ENCODE measurements around the gene SLITRK5.

SLITRK5 gene, protein sequence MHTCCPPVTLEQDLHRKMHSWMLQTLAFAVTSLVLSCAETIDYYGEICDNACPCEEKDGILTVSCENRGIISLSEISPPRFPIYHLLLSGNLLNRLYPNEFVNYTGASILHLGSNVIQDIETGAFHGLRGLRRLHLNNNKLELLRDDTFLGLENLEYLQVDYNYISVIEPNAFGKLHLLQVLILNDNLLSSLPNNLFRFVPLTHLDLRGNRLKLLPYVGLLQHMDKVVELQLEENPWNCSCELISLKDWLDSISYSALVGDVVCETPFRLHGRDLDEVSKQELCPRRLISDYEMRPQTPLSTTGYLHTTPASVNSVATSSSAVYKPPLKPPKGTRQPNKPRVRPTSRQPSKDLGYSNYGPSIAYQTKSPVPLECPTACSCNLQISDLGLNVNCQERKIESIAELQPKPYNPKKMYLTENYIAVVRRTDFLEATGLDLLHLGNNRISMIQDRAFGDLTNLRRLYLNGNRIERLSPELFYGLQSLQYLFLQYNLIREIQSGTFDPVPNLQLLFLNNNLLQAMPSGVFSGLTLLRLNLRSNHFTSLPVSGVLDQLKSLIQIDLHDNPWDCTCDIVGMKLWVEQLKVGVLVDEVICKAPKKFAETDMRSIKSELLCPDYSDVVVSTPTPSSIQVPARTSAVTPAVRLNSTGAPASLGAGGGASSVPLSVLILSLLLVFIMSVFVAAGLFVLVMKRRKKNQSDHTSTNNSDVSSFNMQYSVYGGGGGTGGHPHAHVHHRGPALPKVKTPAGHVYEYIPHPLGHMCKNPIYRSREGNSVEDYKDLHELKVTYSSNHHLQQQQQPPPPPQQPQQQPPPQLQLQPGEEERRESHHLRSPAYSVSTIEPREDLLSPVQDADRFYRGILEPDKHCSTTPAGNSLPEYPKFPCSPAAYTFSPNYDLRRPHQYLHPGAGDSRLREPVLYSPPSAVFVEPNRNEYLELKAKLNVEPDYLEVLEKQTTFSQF

DNA sequence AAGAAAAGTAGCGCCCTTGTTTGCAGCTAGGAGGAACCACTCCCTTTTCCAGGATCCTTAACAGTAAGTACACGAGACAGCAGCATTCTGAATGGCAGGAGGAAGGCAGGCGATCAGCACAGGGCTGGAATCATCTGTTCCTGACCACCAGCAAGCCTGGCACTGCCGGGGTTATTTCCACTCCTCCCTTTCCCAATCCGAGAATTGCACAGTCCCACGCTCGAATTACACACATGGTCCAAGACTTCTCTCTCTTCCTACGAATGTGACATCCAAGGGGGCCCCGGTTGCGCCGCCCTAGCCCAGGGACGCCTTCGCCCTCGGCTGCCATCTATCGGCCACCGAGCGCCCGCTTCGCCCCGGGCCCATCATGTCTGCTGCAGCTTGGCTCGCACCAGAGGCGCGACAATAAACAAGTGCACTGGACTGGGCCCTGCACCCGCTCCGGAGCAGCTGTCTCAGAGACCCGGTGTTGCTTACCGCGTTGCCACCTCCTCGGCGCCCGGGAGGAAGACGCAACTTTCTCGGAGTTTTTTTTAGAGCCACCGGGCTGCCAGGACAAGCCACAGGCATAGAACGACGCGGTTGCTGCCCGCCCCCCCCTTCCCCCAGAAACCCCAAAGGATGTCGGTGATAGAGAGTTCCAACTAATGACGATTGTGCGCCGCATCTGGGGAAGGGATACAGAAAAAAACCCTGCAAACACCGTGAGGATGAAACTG lies at the start of gene SLITRK5:
TSS of gene SLITRK5 (plus strand) at position 341 of the 722 bp plus-strand sequence. CDS start 4,018 bp downstream, outside the sequence.
- peak; percentile 65 for DNase-seq

- DNase-seq: no peak
Measured at GRCh38 chr13:87622971-87623370, 48.2 kb upstream of the SLITRK5 start.

GRCh38 chr13:87656306-87656705 lies 14.9 kb upstream of the SLITRK5 start:
- no peak for DNase-seq

GRCh38 chr13:87661471-87661870 lies 9.7 kb upstream of the SLITRK5 start:
- DNase-seq: no peak

DNA sequence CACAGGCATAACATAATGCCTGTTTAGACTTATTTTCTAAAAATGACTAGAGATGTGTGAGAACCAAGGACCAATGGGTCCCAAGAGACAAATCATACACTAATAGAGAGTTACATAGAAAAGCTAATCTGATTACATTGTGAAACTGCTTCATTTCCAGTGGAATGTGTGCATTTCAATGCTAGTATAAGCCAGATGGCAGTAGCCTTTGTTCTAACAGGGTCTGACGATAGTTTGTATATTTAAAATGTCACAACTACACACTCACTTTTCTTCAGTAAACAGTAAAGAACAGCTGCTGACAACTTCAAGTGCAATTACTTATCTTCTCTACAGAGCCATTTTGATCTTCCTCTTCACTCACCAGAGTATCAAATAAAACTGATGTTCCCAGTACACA lies 4.3 kb upstream of the SLITRK5 start:
- DNase-seq: no peak

GRCh38 chr13:87667686-87668085 lies 3.5 kb upstream of the SLITRK5 start:
- DNase-seq: no peak

DNA sequence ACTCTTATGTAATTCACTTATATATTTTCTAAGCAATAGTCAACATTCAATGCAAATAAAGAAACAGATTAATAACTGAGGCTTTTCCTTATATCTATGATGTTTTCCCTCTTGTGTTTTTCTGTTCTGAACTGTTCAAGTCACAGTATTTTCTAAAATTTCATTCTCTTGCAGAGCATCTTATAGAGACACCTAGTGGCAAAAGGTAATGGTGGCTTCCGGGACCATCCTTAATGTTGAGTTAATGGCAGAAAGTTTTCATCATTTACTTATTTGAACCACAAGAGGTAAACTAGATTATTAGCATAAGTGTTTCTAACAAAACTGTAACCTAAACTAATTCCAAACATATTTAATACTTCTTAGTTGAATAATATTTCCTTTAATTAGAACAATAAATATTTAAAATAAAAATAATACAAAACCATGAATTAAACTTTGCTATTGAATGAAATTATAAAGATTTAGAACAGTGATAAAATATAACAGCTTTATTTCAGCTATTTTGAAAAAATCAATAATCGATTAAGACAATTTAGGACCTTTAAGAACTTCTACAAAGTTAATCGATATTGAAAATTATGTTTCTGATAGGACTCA lies 1.7 kb upstream of the SLITRK5 start:
- no peak for DNase-seq

DNA sequence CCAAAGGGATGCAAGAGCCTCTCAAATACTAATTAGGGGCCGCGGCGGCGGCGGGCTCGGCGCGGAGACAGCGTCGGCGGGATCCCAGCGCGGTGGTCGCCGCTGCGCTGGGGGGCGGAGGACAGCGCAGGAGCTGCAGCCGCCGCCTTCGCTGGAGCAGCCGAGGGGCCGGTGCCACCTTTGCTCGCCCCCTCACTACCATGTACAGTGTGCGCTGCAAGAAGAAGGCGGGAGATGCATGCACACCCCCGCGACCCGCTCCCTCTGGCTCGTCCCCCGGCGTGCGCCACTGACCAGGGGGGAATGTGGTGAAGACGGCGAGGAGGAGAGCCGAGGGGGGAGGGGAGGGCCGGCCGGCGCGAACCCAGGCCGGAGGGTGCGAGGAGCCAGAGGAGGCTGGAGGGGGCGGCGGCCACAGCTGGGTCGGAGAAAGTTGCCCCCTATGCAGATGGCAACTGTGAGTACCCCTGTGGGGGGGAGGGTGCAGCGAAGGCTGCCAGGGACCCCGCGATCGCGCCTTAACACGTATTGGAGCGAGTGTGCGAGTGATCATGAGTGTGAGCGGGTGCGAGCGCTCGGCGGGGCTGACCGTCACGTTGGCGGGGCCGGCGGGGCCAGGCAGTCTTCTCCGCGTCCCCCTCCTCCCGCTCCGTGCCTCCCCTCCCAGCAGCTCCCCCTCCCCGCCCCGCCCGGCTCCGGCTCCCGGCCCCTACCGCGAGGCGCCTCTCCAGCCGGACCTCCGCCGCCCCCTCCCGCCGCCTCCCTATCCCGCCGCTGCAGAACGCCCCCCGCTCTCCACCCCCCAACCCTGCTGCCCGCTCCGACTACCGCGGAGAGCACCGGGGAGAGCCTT lies 808 bp downstream of the SLITRK5 start:
- DNase-seq: no peak

DNA sequence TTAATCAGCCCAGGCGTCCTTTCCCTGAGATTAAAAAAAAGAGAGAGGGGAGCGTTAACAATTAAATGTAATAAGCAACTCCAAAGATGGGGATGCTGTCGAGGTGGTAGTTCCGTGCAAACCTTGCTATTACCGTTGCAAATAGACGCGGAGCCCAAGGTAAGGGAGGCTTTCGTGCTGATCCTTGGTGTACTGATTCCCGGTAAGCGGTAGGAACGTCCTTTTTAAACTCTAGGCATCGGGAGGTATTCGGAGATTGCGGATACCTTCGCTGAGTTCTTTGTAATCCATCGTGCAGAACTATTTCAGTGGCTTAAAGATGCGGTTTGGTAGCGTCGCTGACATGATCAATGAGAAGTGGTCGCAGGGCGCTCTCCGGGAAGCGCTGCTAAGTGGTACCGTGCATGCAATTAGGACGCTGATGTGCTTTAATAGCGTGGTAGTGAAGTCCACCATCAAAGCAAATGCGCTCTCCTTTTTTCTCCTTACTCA lies 3.1 kb downstream of the SLITRK5 start:
- no peak for DNase-seq

DNA sequence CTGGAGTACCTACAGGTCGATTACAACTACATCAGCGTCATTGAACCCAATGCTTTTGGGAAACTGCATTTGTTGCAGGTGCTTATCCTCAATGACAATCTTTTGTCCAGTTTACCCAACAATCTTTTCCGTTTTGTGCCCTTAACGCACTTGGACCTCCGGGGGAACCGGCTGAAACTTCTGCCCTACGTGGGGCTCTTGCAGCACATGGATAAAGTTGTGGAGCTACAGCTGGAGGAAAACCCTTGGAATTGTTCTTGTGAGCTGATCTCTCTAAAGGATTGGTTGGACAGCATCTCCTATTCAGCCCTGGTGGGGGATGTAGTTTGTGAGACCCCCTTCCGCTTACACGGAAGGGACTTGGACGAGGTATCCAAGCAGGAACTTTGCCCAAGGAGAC lies 4.7 kb downstream of the SLITRK5 start:
- DNase-seq: no peak

- DNase-seq: no peak
Measured at GRCh38 chr13:87676254-87677042, 5.3 kb downstream of the SLITRK5 start.

DNA sequence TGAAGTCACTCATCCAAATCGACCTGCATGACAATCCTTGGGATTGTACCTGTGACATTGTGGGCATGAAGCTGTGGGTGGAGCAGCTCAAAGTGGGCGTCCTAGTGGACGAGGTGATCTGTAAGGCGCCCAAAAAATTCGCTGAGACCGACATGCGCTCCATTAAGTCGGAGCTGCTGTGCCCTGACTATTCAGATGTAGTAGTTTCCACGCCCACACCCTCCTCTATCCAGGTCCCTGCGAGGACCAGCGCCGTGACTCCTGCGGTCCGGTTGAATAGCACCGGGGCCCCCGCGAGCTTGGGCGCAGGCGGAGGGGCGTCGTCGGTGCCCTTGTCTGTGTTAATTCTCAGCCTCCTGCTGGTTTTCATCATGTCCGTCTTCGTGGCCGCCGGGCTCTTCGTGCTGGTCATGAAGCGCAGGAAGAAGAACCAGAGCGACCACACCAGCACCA lies 5.9 kb downstream of the SLITRK5 start:
- no peak for DNase-seq

DNA sequence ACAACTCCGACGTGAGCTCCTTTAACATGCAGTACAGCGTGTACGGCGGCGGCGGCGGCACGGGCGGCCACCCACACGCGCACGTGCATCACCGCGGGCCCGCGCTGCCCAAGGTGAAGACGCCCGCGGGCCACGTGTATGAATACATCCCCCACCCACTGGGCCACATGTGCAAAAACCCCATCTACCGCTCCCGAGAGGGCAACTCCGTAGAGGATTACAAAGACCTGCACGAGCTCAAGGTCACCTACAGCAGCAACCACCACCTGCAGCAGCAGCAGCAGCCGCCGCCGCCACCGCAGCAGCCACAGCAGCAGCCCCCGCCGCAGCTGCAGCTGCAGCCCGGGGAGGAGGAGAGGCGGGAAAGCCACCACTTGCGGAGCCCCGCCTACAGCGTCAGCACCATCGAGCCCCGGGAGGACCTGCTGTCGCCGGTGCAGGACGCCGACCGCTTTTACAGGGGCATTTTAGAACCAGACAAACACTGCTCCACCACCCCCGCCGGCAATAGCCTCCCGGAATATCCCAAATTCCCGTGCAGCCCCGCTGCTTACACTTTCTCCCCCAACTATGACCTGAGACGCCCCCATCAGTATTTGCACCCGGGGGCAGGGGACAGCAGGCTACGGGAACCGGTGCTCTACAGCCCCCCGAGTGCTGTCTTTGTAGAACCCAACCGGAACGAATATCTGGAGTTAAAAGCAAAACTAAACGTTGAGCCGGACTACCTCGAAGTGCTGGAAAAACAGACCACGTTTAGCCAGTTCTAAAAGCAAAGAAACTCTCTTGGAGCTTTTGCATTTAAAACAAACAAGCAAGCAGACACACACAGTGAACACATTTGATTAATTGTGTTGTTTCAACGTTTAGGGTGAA lies 6.6 kb downstream of the SLITRK5 start:
- no peak for DNase-seq

GRCh38 chr13:87678372-87678752 lies 7.2 kb downstream of the SLITRK5 start:
- DNase-seq: no peak

DNA sequence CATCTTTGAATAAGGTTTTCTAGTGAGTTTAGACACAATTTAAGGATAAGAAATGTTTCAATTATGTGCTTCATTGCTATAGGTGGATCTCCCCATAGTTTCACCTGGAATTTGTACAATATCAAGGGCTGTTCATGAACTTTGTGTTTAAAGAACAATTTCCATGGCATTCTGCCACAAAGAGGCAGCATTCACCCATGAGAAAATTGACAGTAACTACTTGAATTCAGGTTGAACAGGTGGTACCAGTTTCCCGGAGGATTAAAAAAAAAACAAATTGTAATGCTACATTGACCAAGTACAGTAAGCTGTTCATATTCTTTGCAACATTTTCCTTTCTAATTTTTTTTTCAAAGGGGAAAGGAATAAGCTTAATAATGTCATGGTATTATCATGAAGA lies 9.1 kb downstream of the SLITRK5 start:
- no peak for DNase-seq

DNA sequence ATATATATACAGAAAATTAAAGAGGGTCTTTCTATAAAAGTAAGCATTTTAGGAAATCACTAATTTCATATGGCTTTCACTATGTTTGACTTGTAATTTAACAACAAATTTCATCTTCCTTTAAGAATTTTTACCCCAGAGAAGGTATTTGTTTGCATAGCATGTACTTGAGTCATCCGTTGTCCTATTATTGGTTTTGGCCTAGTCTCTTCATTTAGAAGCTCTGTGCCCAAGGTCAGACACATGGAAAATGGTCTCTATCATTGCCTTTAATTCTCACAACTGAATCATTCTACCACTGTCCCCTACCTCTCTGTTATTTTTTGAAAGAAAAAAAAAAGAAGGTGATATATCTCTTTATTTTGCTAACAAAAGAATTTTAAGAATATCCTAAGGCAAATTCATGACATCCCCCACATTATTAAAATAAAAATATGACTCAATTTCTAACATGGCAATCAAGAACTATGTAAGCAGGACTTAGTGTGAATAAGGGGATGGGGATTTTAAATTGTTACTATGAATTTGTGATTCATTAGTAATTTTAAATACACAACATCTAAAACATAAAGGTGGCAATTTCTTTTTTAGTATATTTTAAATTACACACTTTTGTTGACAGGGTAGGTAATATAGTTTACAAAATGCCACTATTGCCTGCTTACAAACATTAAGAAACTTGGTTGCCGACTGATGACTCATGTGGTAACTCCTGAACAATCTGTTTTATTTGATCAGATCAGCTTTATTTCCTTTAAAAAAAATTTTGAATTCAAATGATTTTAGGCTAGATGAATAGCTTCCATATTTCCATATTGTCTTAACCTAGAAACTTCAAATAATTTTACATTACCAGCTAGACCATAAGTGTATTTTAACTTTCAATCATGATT lies 13.9 kb downstream of the SLITRK5 start:
- DNase-seq: no peak

DNA sequence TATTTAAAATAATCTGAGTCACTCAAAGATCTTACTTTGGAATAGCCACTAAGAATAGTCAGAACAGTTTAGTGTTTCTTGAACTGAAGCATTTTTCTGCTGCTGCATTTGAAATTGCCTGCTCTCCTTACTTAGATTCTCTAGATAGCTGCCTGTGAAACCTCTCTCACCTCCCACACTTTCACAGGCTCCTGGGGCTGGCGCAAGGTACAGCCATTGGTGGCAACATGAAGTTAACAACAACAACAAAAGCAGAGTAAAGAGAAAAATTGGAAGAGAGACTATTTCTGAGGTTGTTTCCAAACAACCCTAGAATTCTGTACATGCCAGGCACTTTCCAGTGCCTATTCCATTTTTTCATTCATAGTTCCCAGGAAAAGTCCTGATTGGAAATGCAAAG lies 25.3 kb downstream of the SLITRK5 start:
- no peak for DNase-seq

DNA sequence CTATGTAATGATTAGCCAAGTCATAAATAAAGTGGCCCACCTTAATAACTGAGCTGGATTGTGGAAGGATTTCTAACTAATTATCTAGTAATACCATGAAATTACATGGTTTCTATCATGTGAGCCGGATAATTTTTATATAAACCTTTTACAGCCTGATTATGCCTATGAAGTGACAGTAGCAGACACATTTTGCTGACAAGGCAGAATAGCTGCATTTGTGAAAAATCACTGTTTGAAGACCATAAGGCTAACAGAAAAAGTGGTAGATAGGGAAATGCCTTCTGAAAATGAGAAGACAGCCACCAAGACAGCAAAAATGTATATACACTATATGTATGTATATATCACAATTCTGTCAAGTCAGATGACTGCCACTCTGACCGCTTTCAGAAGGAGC lies 27.1 kb downstream of the SLITRK5 start:
- DNase-seq: no peak

GRCh38 chr13:87709947-87710346 lies 38.8 kb downstream of the SLITRK5 start:
- DNase-seq: no peak
